ENCODE measurements around the gene KLRF2.

DNA sequence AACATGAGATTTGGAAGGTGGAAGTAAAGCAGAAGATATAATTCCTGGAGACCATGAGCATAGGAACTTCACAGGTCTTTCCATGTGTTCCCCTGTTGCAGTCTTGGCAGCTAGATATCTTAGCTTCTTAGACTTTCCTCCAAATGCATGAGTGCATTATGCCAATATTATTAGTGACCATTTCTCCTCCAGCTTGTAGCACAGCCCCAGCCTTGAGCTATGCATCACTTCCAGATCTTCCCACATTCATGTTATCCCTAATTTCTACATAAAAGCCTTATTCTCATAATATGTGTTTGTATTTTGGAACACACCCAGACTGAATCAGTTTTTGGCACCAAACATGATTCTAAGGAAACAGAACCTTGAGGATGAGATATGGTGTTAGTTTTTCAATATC lies 23.2 kb upstream of the KLRF2 start:
- TF ChIP-seq, protein P1, sequence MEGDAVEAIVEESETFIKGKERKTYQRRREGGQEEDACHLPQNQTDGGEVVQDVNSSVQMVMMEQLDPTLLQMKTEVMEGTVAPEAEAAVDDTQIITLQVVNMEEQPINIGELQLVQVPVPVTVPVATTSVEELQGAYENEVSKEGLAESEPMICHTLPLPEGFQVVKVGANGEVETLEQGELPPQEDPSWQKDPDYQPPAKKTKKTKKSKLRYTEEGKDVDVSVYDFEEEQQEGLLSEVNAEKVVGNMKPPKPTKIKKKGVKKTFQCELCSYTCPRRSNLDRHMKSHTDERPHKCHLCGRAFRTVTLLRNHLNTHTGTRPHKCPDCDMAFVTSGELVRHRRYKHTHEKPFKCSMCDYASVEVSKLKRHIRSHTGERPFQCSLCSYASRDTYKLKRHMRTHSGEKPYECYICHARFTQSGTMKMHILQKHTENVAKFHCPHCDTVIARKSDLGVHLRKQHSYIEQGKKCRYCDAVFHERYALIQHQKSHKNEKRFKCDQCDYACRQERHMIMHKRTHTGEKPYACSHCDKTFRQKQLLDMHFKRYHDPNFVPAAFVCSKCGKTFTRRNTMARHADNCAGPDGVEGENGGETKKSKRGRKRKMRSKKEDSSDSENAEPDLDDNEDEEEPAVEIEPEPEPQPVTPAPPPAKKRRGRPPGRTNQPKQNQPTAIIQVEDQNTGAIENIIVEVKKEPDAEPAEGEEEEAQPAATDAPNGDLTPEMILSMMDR (IDR thresholded peaks at IDR 0.05; ENCODE audit: poor library complexity, severe bottlenecking): no peak
- TF ChIP-seq MXI1 (conservative IDR thresholded peaks at IDR 0.05; ENCODE audit: poor library complexity, severe bottlenecking) (no peak), RAD21 (conservative IDR thresholded peaks at IDR 0.05) (no peak), POLR2AphosphoS5 (IDR thresholded peaks at IDR 0.05) (no peak), EP300 (conservative IDR thresholded peaks at IDR 0.05; ENCODE audit: poor library complexity, severe bottlenecking) (no peak), EZH2 (IDR thresholded peaks at IDR 0.05; ENCODE audit: borderline replicate concordance, insufficient read depth, low read length, poor library complexity, severe bottlenecking) (no peak), TAF1 (IDR thresholded peaks at IDR 0.05; ENCODE audit: low read depth) (no peak)
- TF ChIP-seq, protein P2, sequence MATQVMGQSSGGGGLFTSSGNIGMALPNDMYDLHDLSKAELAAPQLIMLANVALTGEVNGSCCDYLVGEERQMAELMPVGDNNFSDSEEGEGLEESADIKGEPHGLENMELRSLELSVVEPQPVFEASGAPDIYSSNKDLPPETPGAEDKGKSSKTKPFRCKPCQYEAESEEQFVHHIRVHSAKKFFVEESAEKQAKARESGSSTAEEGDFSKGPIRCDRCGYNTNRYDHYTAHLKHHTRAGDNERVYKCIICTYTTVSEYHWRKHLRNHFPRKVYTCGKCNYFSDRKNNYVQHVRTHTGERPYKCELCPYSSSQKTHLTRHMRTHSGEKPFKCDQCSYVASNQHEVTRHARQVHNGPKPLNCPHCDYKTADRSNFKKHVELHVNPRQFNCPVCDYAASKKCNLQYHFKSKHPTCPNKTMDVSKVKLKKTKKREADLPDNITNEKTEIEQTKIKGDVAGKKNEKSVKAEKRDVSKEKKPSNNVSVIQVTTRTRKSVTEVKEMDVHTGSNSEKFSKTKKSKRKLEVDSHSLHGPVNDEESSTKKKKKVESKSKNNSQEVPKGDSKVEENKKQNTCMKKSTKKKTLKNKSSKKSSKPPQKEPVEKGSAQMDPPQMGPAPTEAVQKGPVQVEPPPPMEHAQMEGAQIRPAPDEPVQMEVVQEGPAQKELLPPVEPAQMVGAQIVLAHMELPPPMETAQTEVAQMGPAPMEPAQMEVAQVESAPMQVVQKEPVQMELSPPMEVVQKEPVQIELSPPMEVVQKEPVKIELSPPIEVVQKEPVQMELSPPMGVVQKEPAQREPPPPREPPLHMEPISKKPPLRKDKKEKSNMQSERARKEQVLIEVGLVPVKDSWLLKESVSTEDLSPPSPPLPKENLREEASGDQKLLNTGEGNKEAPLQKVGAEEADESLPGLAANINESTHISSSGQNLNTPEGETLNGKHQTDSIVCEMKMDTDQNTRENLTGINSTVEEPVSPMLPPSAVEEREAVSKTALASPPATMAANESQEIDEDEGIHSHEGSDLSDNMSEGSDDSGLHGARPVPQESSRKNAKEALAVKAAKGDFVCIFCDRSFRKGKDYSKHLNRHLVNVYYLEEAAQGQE (IDR thresholded peaks at IDR 0.05; ENCODE audit: borderline replicate concordance): no peak
